Measurements from ENCODE around the gene ANTXR1. TPM values are rescaled to one million over a fixed set of nuclear protein-coding genes. Genes with fewer than 3 reads are reported as not detected.

ANTXR1 gene
- total RNA-seq, 1 experiment from 2014 or later: 37.3 TPM

- WGBS (ENCODE audit: extremely low coverage, insufficient read length, low lambda C conversion rate): no CpG with 5 or more reads among the region's 3 CpGs
- Mint-ChIP-seq H3K9me3 (no peaks in the 10 kb centered on the region), H3K27ac (no peak overlapping the region), H3K4me1 (peaks cover 4% of the 10 kb centered on the region in 2 experiments; a peak in 2 of 4 replicates), H3K36me3 (ENCODE audit: insufficient read depth in 1 of 3, low read depth in 3 of 3) (peaks cover 3 to 12% (median 5%) of the 10 kb centered on the region in 3 experiments; a peak in 4 of 7 replicates), H3K27me3 (ENCODE audit: low read depth) (no peaks in the 10 kb centered on the region), H3K4me3 (no peak overlapping the region)
- Histone ChIP-seq H3K23ac (ENCODE audit: insufficient read length, low read depth, low read length) (no peak overlapping the region), H4K20me1 (ENCODE audit: control insufficient read depth, insufficient read depth, insufficient read length) (no peaks in the 10 kb centered on the region), H3K9me3 (ENCODE audit: control insufficient read depth, low read depth, low read length) (no peaks in the 10 kb centered on the region), H3K18ac (ENCODE audit: insufficient read length, low read depth, low read length) (no peak overlapping the region), H2BK120ac (ENCODE audit: low read depth, low read length, poor library complexity, severe bottlenecking) (no peak overlapping the region), H4K8ac (replicated peaks; ENCODE audit: insufficient read length, low read depth, low read length) (no peak overlapping the region), H3K27ac (ENCODE audit: insufficient read length, low read depth, low read length) (no peak overlapping the region), H3K56ac (ENCODE audit: insufficient read length, low read depth, low read length) (no peak overlapping the region), H3K27me3 (ENCODE audit: insufficient read depth, low read length) (no peaks in the 10 kb centered on the region; the same call in 1 of the 2 replicates), H2AK5ac (ENCODE audit: insufficient read length, low read length) (no peak overlapping the region), H3K23me2 (ENCODE audit: insufficient read length, low read depth, low read length, poor library complexity, severe bottlenecking) (no peaks in the 10 kb centered on the region), H3K79me1 (ENCODE audit: insufficient read depth, low read depth, low read length, poor library complexity, severe bottlenecking) (no peaks in the 10 kb centered on the region), H2BK20ac (ENCODE audit: low read depth, low read length, poor library complexity, severe bottlenecking) (no peak overlapping the region), H3K4me1 (ENCODE audit: insufficient read depth, low read length) (no peaks in the 10 kb centered on the region), H3K4me2 (ENCODE audit: insufficient read depth, insufficient read length, low read length) (no peak overlapping the region), H3T11ph (ENCODE audit: low read length) (no peak overlapping the region), H3K9ac (ENCODE audit: extremely low read depth, insufficient read length, low read length) (no peak overlapping the region), H3K14ac (ENCODE audit: insufficient read depth, low read length) (no peak overlapping the region; the same call in 1 of the 2 replicates), H2BK12ac (ENCODE audit: insufficient read length, low read depth, low read length) (no peak overlapping the region), H2AFZ (ENCODE audit: low read length) (no peak overlapping the region), H4K5ac (ENCODE audit: insufficient read length, low read depth, low read length) (no peak overlapping the region), H3K79me2 (ENCODE audit: insufficient read depth, low read length) (no peaks in the 10 kb centered on the region), H3K4ac (ENCODE audit: low read depth, low read length) (no peak overlapping the region), H2BK5ac (ENCODE audit: insufficient read length, low read length) (no peak overlapping the region), H2BK15ac (ENCODE audit: low read depth, low read length) (no peak overlapping the region), H4K91ac (ENCODE audit: insufficient read length, low read depth, low read length) (no peak overlapping the region)
- DNase-seq: no peak
- no peak for TF ChIP-seq CTCF (conservative IDR thresholded peaks at IDR 0.05)
Measured at GRCh38 chr2:69088466-69088865, 75.5 kb downstream of the ANTXR1 start.
